Esophagus muscularis mucosa (tissue), 4 donors: ENCODE results near the gene SKA2.

Source experiments
- EP300 ChIP-seq: sonication (generic); formaldehyde crosslinking; IDR thresholded peaks from one replicate; pipeline ENCODE4 v1.6.1; 2017; ENCODE audit warnings: antibody characterized with exemption
- POLR2A ChIP-seq: fragments of 450-650 bp; IDR thresholded peaks from one replicate; pipeline ENCODE4 v1.6.1; 2017; ENCODE audit warnings: antibody characterized with exemption, moderate library complexity, mild to moderate bottlenecking, low read depth
- POLR2AphosphoS5 ChIP-seq, 2 donors: sonication (generic); formaldehyde crosslinking; IDR thresholded peaks; one replicate each; pipeline ENCODE4 v1.6.1; 2017; ENCODE audit warnings: antibody characterized with exemption in 2 of 2
- TF ChIP-seq, protein P1 (sequence below), 3 experiments: fragments of 200-600 bp in 2 of 3; fragments of 450-650 bp in 1 of 3; sonication (generic) in 2 of 3; IDR thresholded peaks; one replicate each; pipeline ENCODE4 v1.5.1; 2017 to 2019; ENCODE audit warnings: antibody characterized with exemption in 3 of 3, mild to moderate bottlenecking in 2 of 3, moderate library complexity in 1 of 3

- TF ChIP-seq, protein P1, sequence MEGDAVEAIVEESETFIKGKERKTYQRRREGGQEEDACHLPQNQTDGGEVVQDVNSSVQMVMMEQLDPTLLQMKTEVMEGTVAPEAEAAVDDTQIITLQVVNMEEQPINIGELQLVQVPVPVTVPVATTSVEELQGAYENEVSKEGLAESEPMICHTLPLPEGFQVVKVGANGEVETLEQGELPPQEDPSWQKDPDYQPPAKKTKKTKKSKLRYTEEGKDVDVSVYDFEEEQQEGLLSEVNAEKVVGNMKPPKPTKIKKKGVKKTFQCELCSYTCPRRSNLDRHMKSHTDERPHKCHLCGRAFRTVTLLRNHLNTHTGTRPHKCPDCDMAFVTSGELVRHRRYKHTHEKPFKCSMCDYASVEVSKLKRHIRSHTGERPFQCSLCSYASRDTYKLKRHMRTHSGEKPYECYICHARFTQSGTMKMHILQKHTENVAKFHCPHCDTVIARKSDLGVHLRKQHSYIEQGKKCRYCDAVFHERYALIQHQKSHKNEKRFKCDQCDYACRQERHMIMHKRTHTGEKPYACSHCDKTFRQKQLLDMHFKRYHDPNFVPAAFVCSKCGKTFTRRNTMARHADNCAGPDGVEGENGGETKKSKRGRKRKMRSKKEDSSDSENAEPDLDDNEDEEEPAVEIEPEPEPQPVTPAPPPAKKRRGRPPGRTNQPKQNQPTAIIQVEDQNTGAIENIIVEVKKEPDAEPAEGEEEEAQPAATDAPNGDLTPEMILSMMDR (IDR thresholded peaks at IDR 0.05): no peak
- TF ChIP-seq POLR2AphosphoS5 (IDR thresholded peaks at IDR 0.05) (no peak), POLR2A (no peak), EP300 (no peak)
Measured at GRCh38 chr17:59069856-59070255, 85.1 kb downstream of the SKA2 start.
